Renal cortex interstitium (tissue), 11 donors: Measurements from ENCODE around the gene ARRB2. TPM values are rescaled to one million over a fixed set of nuclear protein-coding genes. Genes with fewer than 3 reads are reported as not detected.

ENCODE experiments used
- DNase-seq, 11 donors: peaks; one replicate each; pipeline ENCODE4 v3.0.0-alpha.2; 2013; ENCODE audit warnings: low read depth in 9 of 11, low spot score in 4 of 11; ENCODE audit errors: extremely low read depth in 1 of 11
- polyA plus RNA-seq, 3 donors: library from polyadenylated mRNA; unstranded; fragments of 120-200 nt; gene quantifications; one replicate each; pipeline ENCODE4 v1.2.1, GENCODE V29; 2013; ENCODE audit not compliant: insufficient read length in 3 of 3

ARRB2 gene
- polyA plus RNA-seq, 3 donors: 29.8 to 39.0 (median 35.1) TPM

GRCh38 chr17:4742629-4743028 is 32.2 kb downstream of the ARRB2 start:
- DNase-seq: no peak

GRCh38 chr17:4743216-4743615 is 32.8 kb downstream of the ARRB2 start:
- DNase-seq: no peak

GRCh38 chr17:4743898-4744297 is 33.5 kb downstream of the ARRB2 start:
- DNase-seq: no peak

GRCh38 chr17:4744999-4745969 is 34.9 kb downstream of the ARRB2 start:
- no peak for DNase-seq

GRCh38 chr17:4747847-4748246 is 37.4 kb downstream of the ARRB2 start:
- DNase-seq: no peak

GRCh38 chr17:4748686-4749085 is 38.3 kb downstream of the ARRB2 start:
- no peak for DNase-seq

- no peak for DNase-seq
These were observed 40.2 kb downstream of the ARRB2 start for GRCh38 chr17:4750606-4751005.

- DNase-seq: no peak
These were observed 41.5 kb downstream of the ARRB2 start for GRCh38 chr17:4751932-4752331.

- DNase-seq: no peak
These were observed 43.0 kb downstream of the ARRB2 start for GRCh38 chr17:4753392-4753791.

- DNase-seq: no peak
These were observed 49.4 kb downstream of the ARRB2 start for GRCh38 chr17:4759776-4760236.

GRCh38 chr17:4764595-4764994 is 54.2 kb downstream of the ARRB2 start:
- DNase-seq: no peak

GRCh38 chr17:4766201-4766600 is 55.8 kb downstream of the ARRB2 start:
- no peak for DNase-seq

- DNase-seq: no peak
These were observed 56.3 kb downstream of the ARRB2 start for GRCh38 chr17:4766723-4767122.

GRCh38 chr17:4768298-4768697 is 57.9 kb downstream of the ARRB2 start:
- DNase-seq: no peak

- no peak for DNase-seq
These were observed 59.2 kb downstream of the ARRB2 start for GRCh38 chr17:4769628-4770027.

Other genes with a start within 250 kb of the ARRB2 start
- 10 to 100 TPM; 22.3 to 45.7 (median 40.9) TPM for gene SPNS2, start 211.8 kb upstream of the ARRB2 start, polyA plus RNA-seq
- gene MYBBP1A, start 155.2 kb upstream of the ARRB2 start, polyA plus RNA-seq: 10 to 100 TPM; 34.6 to 47.8 (median 43.5) TPM
- gene GGT6, start 150.1 kb upstream of the ARRB2 start, polyA plus RNA-seq: 1 to 10 TPM; 5.2 to 8.3 (median 6.8) TPM
- 10 to 100 TPM; 56.2 to 60.1 (median 57.6) TPM for gene SMTNL2, start 126.1 kb upstream of the ARRB2 start, polyA plus RNA-seq
- gene ALOX15, start 69.0 kb upstream of the ARRB2 start, polyA plus RNA-seq: under 1 TPM; 0.17 to 0.36 (median 0.32) TPM
- 10 to 100 TPM; 45.7 to 56.2 (median 50.0) TPM for gene PELP1, start 6.5 kb upstream of the ARRB2 start, polyA plus RNA-seq
- gene MED11, start 20.8 kb downstream of the ARRB2 start, polyA plus RNA-seq: 10 to 100 TPM; 24.9 to 29.4 (median 26.9) TPM
- gene ZMYND15, start 29.2 kb downstream of the ARRB2 start, polyA plus RNA-seq: 1 to 10 TPM in 1 of 3 donors, under 1 TPM in 2; 0.46 to 1.7 (median 0.50) TPM
- gene CXCL16, start 29.3 kb downstream of the ARRB2 start, polyA plus RNA-seq: 10 to 100 TPM; 10.1 to 23.2 (median 10.8) TPM
- 1 to 10 TPM; 1.8 to 3.1 (median 2.8) TPM for gene TM4SF5, start 61.3 kb downstream of the ARRB2 start, polyA plus RNA-seq
- 1 to 10 TPM in 1 of 3 donors, under 1 TPM in 2; 0.78 to 1.7 (median 0.96) TPM for gene VMO1, start 75.7 kb downstream of the ARRB2 start, polyA plus RNA-seq
- 10 to 100 TPM in 2 of 3 donors, 1 to 10 TPM in 1; 6.7 to 11.3 (median 10.5) TPM for gene GLTPD2, start 78.3 kb downstream of the ARRB2 start, polyA plus RNA-seq
- 100 to 1,000 TPM; 123 to 139 (median 126) TPM for gene PSMB6, start 85.5 kb downstream of the ARRB2 start, polyA plus RNA-seq
- 10 to 100 TPM; 34.3 to 51.2 (median 38.1) TPM for gene PLD2, start 96.5 kb downstream of the ARRB2 start, polyA plus RNA-seq
- gene MINK1, start 122.7 kb downstream of the ARRB2 start, polyA plus RNA-seq: 10 to 100 TPM; 59.4 to 70.7 (median 66.3) TPM
- 1 to 10 TPM; 1.5 to 3.0 (median 1.8) TPM for gene C17orf107, start 188.9 kb downstream of the ARRB2 start, polyA plus RNA-seq
- gene CHRNE, start 192.5 kb downstream of the ARRB2 start, polyA plus RNA-seq: 1 to 10 TPM; 1.4 to 2.8 (median 1.8) TPM
- 1 to 10 TPM; 1.9 to 2.2 (median 2.0) TPM for gene GP1BA, start 221.6 kb downstream of the ARRB2 start, polyA plus RNA-seq
- 10 to 100 TPM; 62.9 to 81.6 (median 76.1) TPM for gene SLC25A11, start 229.4 kb downstream of the ARRB2 start, polyA plus RNA-seq
- 100 to 1,000 TPM; 125 to 146 (median 134) TPM for gene RNF167, start 229.6 kb downstream of the ARRB2 start, polyA plus RNA-seq
- gene PFN1, start 237.9 kb downstream of the ARRB2 start, polyA plus RNA-seq: 100 to 1,000 TPM; 350 to 480 (median 397) TPM
- 10 to 100 TPM; 20.3 to 36.4 (median 29.5) TPM for gene ENO3, start 240.5 kb downstream of the ARRB2 start, polyA plus RNA-seq